NCI-H2171 (cell line): Measurements from ENCODE around the gene PIEZO2.
"Not testable (repeated sequence)": the region's sequence is repeated elsewhere in the genome, so short reads cannot be mapped to it uniquely, and the experiment has no call there.

ENCODE experiments used
- DNase-seq: peaks from one replicate; lab custom pipeline; 2025; lab: John Stamatoyannopoulos, UW

PIEZO2 gene

DNA sequence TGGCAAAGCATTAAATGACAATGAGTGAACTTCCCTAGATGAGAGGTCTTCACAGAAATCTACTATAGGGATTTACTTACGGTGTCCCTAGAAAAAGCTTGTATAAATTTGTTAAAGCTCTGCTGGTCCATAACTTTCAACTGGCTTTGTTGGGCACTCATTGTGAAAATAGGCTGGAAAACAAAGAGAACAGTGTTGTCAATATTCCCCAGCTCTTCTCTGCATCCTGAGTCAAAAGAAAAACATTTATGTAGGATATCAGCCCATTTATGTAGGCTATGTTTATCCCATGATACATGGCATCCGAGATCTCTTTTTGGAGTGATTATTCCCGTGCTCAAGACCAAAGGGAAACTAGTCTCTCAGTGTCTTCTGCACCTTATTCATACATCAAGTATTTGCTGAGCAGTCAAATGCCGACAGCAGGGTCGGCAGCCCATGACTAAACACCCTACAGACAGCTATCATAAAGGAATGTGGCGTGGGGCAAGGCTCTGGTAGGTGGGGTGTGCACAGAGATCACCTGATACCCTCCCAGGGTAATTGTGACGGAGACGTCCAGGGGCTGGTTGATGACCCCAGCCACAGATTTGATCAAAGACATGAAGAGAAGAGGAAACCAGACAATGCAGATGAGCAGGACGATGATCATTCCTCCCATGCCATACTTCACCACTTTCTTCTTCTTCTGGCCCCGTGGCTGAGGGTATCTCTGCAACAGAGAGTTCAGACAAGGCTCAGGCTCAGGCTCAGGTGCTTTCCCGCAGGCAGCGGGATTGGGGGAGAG lies 467.6 kb downstream of the PIEZO2 start:
- no peak for DNase-seq

DNA sequence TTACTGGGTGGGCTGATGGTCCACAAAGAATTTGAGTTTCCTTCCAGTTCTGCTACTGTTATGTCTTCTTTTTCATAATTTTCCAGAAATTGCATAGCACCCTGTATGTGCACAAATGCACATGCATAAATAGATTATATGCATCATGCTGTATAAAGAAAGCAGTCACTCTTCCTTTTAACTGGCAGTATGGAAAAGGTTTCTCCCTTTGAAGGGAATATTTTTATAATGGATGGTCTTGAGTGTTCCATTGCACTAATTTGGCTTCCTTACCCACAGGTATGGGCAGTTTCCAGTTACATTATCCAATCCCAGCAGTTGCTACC lies 469.1 kb downstream of the PIEZO2 start:
- no peak for DNase-seq

GRCh38 chr18:10679557-10680270 lies 469.7 kb downstream of the PIEZO2 start:
- no peak for DNase-seq

GRCh38 chr18:10671441-10671840 lies 477.9 kb downstream of the PIEZO2 start:
- DNase-seq, result no peak

GRCh38 chr18:10670856-10671255 lies 478.5 kb downstream of the PIEZO2 start:
- no peak for DNase-seq

- no peak for DNase-seq
These were observed 479.8 kb downstream of the PIEZO2 start for GRCh38 chr18:10669441-10670100.

DNA sequence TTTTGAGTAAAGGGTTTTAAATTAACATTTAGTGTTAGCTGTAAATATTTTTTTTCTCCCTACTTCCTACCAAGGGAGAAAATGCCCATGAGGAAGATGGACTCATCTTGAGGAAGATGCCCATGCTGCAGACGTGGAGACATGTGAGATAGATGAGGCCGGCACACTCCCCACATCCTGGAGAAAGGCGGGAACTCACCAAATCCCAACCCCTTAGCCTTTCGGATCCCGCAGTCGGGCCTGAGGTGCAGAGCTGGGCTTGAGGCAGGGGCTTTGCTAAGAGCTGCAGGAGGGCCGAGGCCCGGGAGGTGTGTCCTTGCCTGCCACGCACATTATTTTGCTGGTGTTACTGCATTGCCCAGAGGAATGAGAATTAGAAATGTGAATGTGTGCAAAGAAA lies 485.6 kb downstream of the PIEZO2 start:
- DNase-seq, result no peak

GRCh38 chr18:10661317-10661716 lies 488.1 kb downstream of the PIEZO2 start:
- DNase-seq, result no peak

- no peak for DNase-seq
These were observed 489.0 kb downstream of the PIEZO2 start for GRCh38 chr18:10660179-10660884.

GRCh38 chr18:10659594-10659993 lies 489.8 kb downstream of the PIEZO2 start:
- DNase-seq, result no peak

DNA sequence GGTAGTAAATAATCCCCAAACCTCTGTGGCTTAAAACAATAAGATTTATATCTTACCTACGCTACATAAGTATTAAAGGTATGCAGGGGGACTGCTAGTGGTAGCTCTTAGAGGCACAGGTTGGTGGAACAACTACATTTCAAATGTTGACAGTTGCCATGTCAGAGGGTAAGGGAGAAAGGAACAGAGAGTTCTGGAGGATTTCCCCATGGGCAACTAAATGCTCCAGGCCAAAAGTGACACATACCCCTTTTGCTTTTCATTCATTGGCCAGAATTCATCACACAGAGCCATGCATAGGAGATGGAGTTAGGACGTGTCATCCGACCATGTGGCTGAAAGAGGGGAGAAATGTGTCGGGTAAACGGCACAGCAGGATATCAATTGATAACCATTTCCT lies 490.4 kb downstream of the PIEZO2 start:
- no peak for DNase-seq

DNA sequence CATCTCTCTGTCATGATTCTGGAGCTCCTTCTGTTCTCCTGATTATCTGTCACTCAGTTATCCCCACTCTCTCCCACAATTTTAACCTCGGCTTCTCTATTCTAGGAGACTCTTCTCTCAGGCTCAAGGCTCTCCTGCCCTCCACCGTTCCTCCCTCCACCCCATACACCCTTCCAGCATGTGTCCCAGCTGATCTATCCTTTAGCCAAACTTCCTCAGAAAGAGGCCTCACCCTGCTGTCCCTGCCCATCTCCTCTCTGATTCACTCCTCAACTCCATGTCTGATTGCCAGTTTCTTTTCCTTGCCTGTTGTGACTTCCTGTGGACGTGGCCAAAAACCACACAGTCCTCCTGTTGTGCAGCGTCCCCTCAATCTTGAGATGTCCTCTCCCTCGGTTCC lies 505.4 kb downstream of the PIEZO2 start:
- DNase-seq, result not testable (repeated sequence)

DNA sequence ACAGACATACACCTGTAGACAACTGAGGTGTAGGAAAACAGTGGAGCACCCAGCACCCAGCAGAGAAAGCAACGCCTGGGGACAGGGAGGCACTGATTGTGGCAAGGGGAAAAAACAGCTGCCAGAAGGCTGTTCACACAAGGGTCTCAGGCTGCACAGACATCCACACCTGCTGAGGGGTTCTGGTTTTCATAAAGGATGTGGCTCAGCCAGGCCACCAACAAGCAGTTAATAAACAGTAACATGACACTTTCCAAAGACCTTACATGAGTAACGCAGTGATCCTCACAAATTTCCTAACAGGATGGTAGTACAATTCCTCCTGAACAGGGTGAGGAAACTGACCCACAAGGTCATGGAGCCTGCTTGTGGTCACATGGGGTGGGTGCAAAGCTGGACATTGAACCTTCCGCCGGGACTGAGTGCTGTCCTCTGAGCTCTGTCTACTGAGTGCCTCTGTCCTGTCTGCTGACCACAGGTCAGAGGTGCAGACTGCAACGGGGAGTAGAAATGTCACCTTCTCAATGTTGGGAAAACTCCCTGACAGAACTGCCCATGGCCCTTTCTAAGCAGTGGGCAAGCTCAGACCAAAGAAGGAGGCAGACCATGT lies 506.3 kb downstream of the PIEZO2 start:
- not testable (repeated sequence) for DNase-seq

- not testable (repeated sequence) for DNase-seq
These were observed 510.9 kb downstream of the PIEZO2 start for GRCh38 chr18:10638539-10638885.

DNA sequence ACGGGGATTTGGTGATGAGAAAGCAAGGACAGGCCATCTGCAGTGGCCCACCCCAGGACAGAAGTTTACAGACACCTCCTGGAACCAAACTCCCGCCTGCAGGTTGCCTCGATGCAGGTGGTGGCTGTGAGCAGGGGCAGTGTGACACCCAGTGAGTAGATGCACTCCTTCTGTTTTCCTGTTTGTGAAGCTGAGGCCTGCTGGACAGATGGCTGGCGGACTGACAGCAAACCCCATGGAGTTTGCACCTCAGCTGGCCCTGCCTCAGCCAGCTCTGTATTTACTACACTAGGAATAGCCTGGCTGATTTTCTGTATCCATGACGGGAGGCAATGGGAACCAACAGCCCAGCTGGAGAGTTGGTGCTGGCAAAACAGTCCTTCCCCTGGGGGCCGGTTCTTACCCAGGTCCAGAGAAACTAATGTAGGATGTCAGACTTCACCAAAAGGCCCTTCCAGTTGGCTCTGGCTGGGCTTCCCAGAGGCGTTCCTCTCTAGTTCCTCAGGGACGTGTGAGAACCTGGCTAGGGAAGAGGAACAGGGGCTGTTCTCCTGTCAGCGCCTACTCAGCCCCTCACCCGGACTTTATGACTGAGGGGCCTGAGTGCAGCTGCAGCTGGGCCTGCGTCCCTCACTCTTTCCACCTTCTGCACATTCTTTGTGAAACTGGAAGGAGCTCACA lies 511.4 kb downstream of the PIEZO2 start:
- DNase-seq, result not testable (repeated sequence)

DNA sequence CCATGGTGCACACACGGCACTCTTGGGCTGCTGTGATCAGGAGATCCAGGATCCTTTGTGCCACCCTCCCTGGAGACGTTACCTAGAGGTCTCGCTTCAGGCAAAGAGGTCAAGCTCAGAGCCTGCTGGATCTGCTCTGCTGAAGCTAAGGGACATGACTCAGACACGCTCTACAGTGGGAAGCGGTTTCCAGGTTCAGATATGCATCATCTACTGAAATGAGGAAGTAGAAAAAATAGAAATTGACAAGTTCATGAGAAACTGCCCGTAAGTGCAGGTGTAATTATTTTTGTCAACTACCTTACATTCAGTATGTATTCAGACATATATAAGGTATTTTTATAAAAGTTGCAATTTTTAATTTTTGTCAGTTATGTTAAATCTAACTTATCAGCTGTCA lies 520.3 kb downstream of the PIEZO2 start:
- DNase-seq, result not testable (repeated sequence)

DNA sequence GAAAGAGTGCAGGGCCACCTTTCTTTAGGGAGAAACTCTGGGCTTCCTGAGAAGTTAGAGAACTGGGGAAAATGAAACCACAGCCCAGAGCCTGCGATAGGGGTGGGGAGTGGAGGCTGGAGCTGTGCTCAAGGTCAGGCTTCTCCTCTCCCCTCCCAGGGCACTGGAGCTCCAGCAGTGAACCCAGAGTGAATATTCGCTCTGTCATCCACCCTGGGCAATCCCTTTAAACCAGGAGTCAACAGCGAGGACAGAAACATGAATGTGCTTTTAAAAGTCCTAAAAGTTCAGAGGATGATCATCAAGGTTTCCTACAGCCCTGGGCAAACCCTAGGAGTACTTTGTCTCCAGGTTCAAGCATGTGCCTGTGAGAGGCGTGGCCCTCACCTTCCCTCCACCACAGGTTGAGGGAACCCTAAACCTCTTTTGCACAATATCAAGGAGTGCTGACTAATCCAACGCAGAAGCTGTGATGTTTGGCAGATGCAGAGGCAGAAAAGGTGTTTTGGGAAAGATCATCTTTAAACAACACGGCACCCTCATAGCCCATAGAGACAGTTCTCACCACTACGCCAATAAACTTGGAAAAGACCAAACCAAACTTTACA lies 522.7 kb downstream of the PIEZO2 start:
- not testable (repeated sequence) for DNase-seq

GRCh38 chr18:10623606-10624005 lies 525.8 kb downstream of the PIEZO2 start:
- not testable (repeated sequence) for DNase-seq

DNA sequence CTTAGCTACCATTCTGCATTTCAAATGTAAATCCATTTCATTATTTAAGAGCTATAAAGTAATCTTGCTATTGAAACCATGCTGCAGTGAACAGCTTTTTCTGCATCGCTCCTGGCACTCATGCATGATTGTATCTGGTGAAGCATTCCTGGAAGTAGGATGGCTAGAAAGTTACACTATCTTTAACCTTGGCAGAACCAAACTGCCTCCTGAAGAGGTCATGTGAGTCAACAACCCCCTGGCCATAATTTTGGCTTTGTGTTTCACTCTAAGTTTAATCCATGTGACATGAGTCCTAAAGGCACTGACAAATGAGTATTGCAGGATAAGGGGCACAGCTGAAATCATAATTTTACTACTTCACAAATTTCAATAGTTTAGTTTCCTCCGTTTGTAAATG lies 526.4 kb downstream of the PIEZO2 start:
- not testable (repeated sequence) for DNase-seq

DNA sequence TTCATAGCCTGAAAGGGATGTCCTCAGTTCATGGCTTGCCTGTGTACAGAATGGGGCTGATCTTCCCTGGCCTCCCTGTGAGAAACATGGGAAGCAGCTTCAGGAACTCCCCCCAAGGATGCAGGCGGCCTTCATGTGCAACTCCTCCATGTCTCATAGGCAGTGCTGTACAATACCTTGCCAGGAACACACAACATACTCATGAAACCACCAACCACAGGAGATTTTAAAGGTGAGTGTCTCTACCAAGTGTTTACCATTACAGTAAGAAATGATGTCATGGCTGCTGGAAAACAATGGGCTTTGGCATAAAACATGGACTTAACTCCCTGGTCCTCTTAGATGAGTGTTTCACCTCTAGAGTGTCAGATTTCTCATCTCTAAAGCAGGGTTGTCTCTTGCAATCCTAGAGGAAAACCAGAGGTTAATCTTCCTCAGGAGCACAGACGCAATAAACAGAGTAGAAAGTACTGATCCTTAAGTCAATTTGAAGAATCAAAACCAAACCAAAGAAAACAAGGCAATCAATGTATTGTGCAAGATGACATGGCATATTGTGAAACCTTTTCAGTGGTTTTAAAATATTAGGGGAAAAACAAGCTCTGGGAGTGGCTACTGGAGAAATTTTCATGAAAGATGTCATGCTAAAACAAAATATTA lies 528.6 kb downstream of the PIEZO2 start:
- not testable (repeated sequence) for DNase-seq
